H9 (cell line): Measurements from ENCODE around the gene ADRM1. TPM values are rescaled to one million over a fixed set of nuclear protein-coding genes. Genes with fewer than 3 reads are reported as not detected.

ENCODE experiments used
- DNase-seq: peaks from one replicate; pipeline ENCODE4 v3.0.0-alpha.2; 2017
- H2AFZ ChIP-seq: one replicate; pipeline ENCODE4 v1.6.1; 2013; ENCODE audit warnings: mild to moderate bottlenecking, low read length, control low read depth, moderate library complexity
- H2AK5ac ChIP-seq: 2 replicates; pipeline ENCODE4 v1.6.1; 2013; ENCODE audit warnings: low read length, control low read depth, mixed read lengths; ENCODE audit not compliant: insufficient read length
- H2BK120ac ChIP-seq: one replicate; pipeline ENCODE4 v1.6.1; 2013; ENCODE audit warnings: low read depth, mild to moderate bottlenecking, low read length, control low read depth, inconsistent platforms; ENCODE audit not compliant: poor library complexity, severe bottlenecking
- H2BK12ac ChIP-seq: 2 replicates; pipeline ENCODE4 v1.6.1; 2013; ENCODE audit warnings: low read length, control low read depth, mixed read lengths, low read depth; ENCODE audit not compliant: insufficient read length
- H2BK15ac ChIP-seq: 2 replicates; pipeline ENCODE4 v1.6.1; 2013; ENCODE audit warnings: low read depth, low read length, control low read depth
- H2BK20ac ChIP-seq: one replicate; pipeline ENCODE4 v1.6.1; 2013; ENCODE audit warnings: low read depth, mild to moderate bottlenecking, low read length, control low read depth, inconsistent platforms; ENCODE audit not compliant: poor library complexity, severe bottlenecking
- H2BK5ac ChIP-seq: 2 replicates; pipeline ENCODE4 v1.6.1; 2013; ENCODE audit warnings: low read length, control low read depth, mixed read lengths; ENCODE audit not compliant: insufficient read length
- H3K14ac ChIP-seq: 2 replicates; pipeline ENCODE4 v1.6.1; 2013; ENCODE audit warnings: low read length, control low read depth; ENCODE audit not compliant: insufficient read depth
- H3K18ac ChIP-seq: 2 replicates; pipeline ENCODE4 v1.6.1; 2013; ENCODE audit warnings: low read depth, mild to moderate bottlenecking, mixed read lengths, low read length, control low read depth; ENCODE audit not compliant: insufficient read length
- H3K23ac ChIP-seq: 2 replicates; pipeline ENCODE4 v1.6.1; 2013; ENCODE audit warnings: low read length, control low read depth, mixed read lengths, low read depth; ENCODE audit not compliant: insufficient read length
- H3K23me2 ChIP-seq: 2 replicates; pipeline ENCODE4 v1.6.1; 2013; ENCODE audit warnings: low read depth, mild to moderate bottlenecking, mixed read lengths, low read length, control low read depth; ENCODE audit not compliant: insufficient read length, poor library complexity, severe bottlenecking
- H3K27ac ChIP-seq: 2 replicates; pipeline ENCODE4 v1.5.1; 2013; ENCODE audit warnings: low read length, control low read depth, mixed read lengths, low read depth; ENCODE audit not compliant: insufficient read length
- H3K27me3 ChIP-seq: 2 replicates; pipeline ENCODE4 v1.6.1; 2013; ENCODE audit warnings: low read length, control low read depth, inconsistent platforms; ENCODE audit not compliant: insufficient read depth
- H3K4ac ChIP-seq: 2 replicates; pipeline ENCODE4 v1.6.1; 2013; ENCODE audit warnings: low read depth, mild to moderate bottlenecking, control low read depth, inconsistent platforms, low read length, moderate library complexity
- H3K4me1 ChIP-seq: 2 replicates; pipeline ENCODE4 v1.6.1; 2013; ENCODE audit warnings: low read length, control low read depth, inconsistent platforms; ENCODE audit not compliant: insufficient read depth
- H3K4me2 ChIP-seq: 2 replicates; pipeline ENCODE4 v1.6.1; 2013; ENCODE audit warnings: low read length, control low read depth, mixed read lengths; ENCODE audit not compliant: insufficient read length, insufficient read depth
- H3K56ac ChIP-seq: 2 replicates; pipeline ENCODE4 v1.6.1; 2013; ENCODE audit warnings: low read depth, mild to moderate bottlenecking, mixed read lengths, low read length, control low read depth; ENCODE audit not compliant: insufficient read length
- H3K79me1 ChIP-seq: 2 replicates; pipeline ENCODE4 v1.6.1; 2013; ENCODE audit warnings: low read depth, mild to moderate bottlenecking, moderate library complexity, low read length, control low read depth, inconsistent platforms; ENCODE audit not compliant: insufficient read depth, poor library complexity, severe bottlenecking
- H3K79me2 ChIP-seq: 2 replicates; pipeline ENCODE4 v1.6.1; 2013; ENCODE audit warnings: low read length, control low read depth, inconsistent platforms; ENCODE audit not compliant: insufficient read depth
- H3K9ac ChIP-seq: 2 replicates; pipeline ENCODE4 v1.6.1; 2013; ENCODE audit warnings: low read length, control low read depth, mixed read lengths; ENCODE audit not compliant: insufficient read length; ENCODE audit errors: extremely low read depth
- H3K9me3 ChIP-seq: one replicate; pipeline ENCODE4 v1.6.1; 2013; ENCODE audit warnings: low read depth, low read length, inconsistent platforms; ENCODE audit not compliant: control insufficient read depth
- H3T11ph ChIP-seq: one replicate; pipeline ENCODE4 v1.6.1; 2013; ENCODE audit warnings: mild to moderate bottlenecking, low read length, control low read depth, inconsistent platforms
- H4K20me1 ChIP-seq: one replicate; pipeline ENCODE4 v1.6.1; 2013; ENCODE audit not compliant: control insufficient read depth, insufficient read length, insufficient read depth
- H4K5ac ChIP-seq: 2 replicates; pipeline ENCODE4 v1.6.1; 2013; ENCODE audit warnings: low read depth, mild to moderate bottlenecking, mixed read lengths, low read length, control low read depth; ENCODE audit not compliant: insufficient read length
- H4K8ac ChIP-seq: replicated peaks from 2 replicates; pipeline ENCODE4 v1.6.1; 2013; ENCODE audit warnings: low read length, control low read depth, mixed read lengths, low read depth; ENCODE audit not compliant: insufficient read length
- H4K91ac ChIP-seq: 2 replicates; pipeline ENCODE4 v1.6.1; 2013; ENCODE audit warnings: low read depth, mild to moderate bottlenecking, moderate library complexity, mixed read lengths, low read length, control low read depth; ENCODE audit not compliant: insufficient read length
- H3K27ac Mint-ChIP-seq, 3 experiments: 2 replicates in 2 of 3; 3 replicates in 1 of 3; pipeline ENCODE4 v1.8.0; 2020 to 2021; ENCODE audit warnings: mixed read lengths in 3 of 3, mild to moderate bottlenecking in 1 of 3, moderate library complexity in 1 of 3
- H3K27me3 Mint-ChIP-seq: 2 replicates; pipeline ENCODE4 v1.8.0; 2021; ENCODE audit warnings: low read depth, mild to moderate bottlenecking, moderate library complexity, mixed read lengths
- H3K36me3 Mint-ChIP-seq, 3 experiments: 2 replicates in 2 of 3; 3 replicates in 1 of 3; pipeline ENCODE4 v1.8.0; 2020 to 2021; ENCODE audit warnings: low read depth in 3 of 3, mixed read lengths in 3 of 3; ENCODE audit not compliant: insufficient read depth in 1 of 3
- H3K4me1 Mint-ChIP-seq, 2 experiments: 2 replicates each; pipeline ENCODE4 v1.8.0; 2020; ENCODE audit warnings: mixed read lengths in 2 of 2
- H3K4me3 Mint-ChIP-seq, 2 experiments: 2 replicates in 1 of 2; 3 replicates in 1 of 2; pipeline ENCODE4 v1.8.0; 2020 to 2021; ENCODE audit warnings: mild to moderate bottlenecking in 2 of 2, mixed read lengths in 2 of 2, moderate library complexity in 1 of 2
- H3K9me3 Mint-ChIP-seq, 2 experiments: 2 replicates in 1 of 2; 3 replicates in 1 of 2; pipeline ENCODE4 v1.8.0; 2020; ENCODE audit warnings: mild to moderate bottlenecking in 2 of 2, mixed read lengths in 2 of 2, moderate library complexity in 1 of 2
- whole genome bisulfite sequencing: extraction: QIAGEN DNeasy Blood & Tissue Kit; methylation state at CpG from one replicate; pipeline ENCODE4 v1.1.7; 2013; ENCODE audit warnings: missing lambda C conversion rate, low lambda C conversion rate, mixed read lengths; ENCODE audit not compliant: insufficient read length; ENCODE audit errors: extremely low coverage; 5-methylcytosine and 5-hydroxymethylcytosine counted together
- total RNA-seq: library from RNA; stranded (reverse); gene quantifications from 2 replicates; pipeline ENCODE4 v1.2.1, GENCODE V29; 2021
- TF ChIP-seq, protein P1 (sequence below): fragments of 200-600 bp; sonication (generic); conservative IDR thresholded peaks from 3 replicates; pipeline ENCODE4 v1.8.0; 2021; ENCODE audit warnings: antibody characterized with exemption, mild to moderate bottlenecking

The ADRM1 gene
- total RNA-seq, 1 experiment from 2014 or later = 153 TPM

DNA sequence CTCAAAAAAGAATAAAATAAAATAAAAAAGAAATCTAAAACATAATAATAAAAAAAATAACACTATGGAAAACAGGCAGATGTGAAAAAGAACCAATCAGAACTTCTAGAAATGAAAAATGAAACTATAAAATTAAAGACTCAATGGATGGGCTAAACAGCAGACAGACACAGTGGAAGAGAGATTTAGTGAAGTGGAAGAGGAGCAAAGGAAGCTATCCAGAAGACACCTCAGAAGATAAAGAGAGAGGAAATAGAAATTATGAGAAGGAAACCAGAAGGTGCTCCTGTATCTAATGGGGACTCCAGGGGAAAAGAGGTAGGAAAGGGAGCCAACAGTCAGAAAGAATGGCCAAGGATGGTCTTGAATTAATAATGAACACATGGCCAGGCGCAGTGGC is 45.8 kb downstream of the ADRM1 start:
- Mint-ChIP-seq H3K9me3 (peaks cover 9 to 18% of the 10 kb centered on the region in 2 experiments), H3K27ac (peak overlapping the region in 1 of 3 experiments; percentile 13; a peak in 1 of 7 replicates), H3K4me1 (no peaks in the 10 kb centered on the region), H3K27me3 (no peaks in the 10 kb centered on the region; the same call in 1 of the 2 replicates), H3K4me3 (no peak overlapping the region), H3K36me3 (peaks cover 18 to 74% (median 71%) of the 10 kb centered on the region in 3 experiments)
- no peak overlapping the region for H2BK20ac ChIP-seq
- no peak overlapping the region for H2BK5ac ChIP-seq
- no peaks in the 10 kb centered on the region for H3K23me2 ChIP-seq
- no peak overlapping the region for H2AFZ ChIP-seq
- H4K20me1 ChIP-seq = no peaks in the 10 kb centered on the region
- no peaks in the 10 kb centered on the region for H3K79me2 ChIP-seq
- H3K23ac ChIP-seq = no peak overlapping the region
- no peak overlapping the region for H3K4ac ChIP-seq
- H4K5ac ChIP-seq = no peak overlapping the region
- H2BK15ac ChIP-seq = no peak overlapping the region
- no peaks in the 10 kb centered on the region for H3K27me3 ChIP-seq
- no peak overlapping the region for H3K14ac ChIP-seq
- H3K4me1 ChIP-seq = no peaks in the 10 kb centered on the region
- H3K79me1 ChIP-seq = no peaks in the 10 kb centered on the region
- H3K56ac ChIP-seq = no peak overlapping the region
- H3K27ac ChIP-seq = no peak overlapping the region
- H3K9me3 ChIP-seq = no peaks in the 10 kb centered on the region
- TF ChIP-seq, protein P1, sequence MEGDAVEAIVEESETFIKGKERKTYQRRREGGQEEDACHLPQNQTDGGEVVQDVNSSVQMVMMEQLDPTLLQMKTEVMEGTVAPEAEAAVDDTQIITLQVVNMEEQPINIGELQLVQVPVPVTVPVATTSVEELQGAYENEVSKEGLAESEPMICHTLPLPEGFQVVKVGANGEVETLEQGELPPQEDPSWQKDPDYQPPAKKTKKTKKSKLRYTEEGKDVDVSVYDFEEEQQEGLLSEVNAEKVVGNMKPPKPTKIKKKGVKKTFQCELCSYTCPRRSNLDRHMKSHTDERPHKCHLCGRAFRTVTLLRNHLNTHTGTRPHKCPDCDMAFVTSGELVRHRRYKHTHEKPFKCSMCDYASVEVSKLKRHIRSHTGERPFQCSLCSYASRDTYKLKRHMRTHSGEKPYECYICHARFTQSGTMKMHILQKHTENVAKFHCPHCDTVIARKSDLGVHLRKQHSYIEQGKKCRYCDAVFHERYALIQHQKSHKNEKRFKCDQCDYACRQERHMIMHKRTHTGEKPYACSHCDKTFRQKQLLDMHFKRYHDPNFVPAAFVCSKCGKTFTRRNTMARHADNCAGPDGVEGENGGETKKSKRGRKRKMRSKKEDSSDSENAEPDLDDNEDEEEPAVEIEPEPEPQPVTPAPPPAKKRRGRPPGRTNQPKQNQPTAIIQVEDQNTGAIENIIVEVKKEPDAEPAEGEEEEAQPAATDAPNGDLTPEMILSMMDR = no peak
- H3K18ac ChIP-seq = no peak overlapping the region
- WGBS = no CpG with 5 or more reads among the region's 1 CpG
- H3K9ac ChIP-seq = no peak overlapping the region
- H3T11ph ChIP-seq = no peak overlapping the region
- DNase-seq = no peak
- H4K8ac ChIP-seq = no peak overlapping the region
- no peak overlapping the region for H2AK5ac ChIP-seq
- H4K91ac ChIP-seq = no peak overlapping the region
- H3K4me2 ChIP-seq = no peak overlapping the region
- no peak overlapping the region for H2BK120ac ChIP-seq
- H2BK12ac ChIP-seq = no peak overlapping the region
